ENCODE measurements around the gene DAPK3.

Gene DAPK3

DNA sequence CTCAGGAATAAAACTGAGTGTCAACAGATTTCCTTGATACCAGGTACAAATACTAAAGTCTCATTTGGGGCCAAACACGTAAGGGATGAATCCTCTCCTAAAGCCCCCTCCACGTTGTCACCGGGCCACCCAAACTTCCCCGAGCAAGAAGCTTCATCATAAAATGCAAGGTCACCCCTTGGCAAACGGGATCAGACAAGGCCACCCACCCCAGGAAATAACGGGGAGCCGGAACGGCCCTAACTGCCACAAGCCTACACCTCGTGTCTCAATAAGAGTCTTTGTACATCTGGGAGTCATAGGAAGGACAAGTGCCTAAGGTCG lies 13.6 kb upstream of the DAPK3 start:
- Mint-ChIP-seq H3K27me3 (no peaks in the 10 kb centered on the region), H3K4me3 (peak overlapping the region; percentile 93), H3K9me3 (no peaks in the 10 kb centered on the region), H3K4me1 (peaks cover 65% of the 10 kb centered on the region), H3K27ac (peak overlapping the region; percentile 92), H3K36me3 (peaks cover 53% of the 10 kb centered on the region)
- ATAC-seq, result no peak

GRCh38 chr19:3983936-3984583 lies 13.2 kb upstream of the DAPK3 start:
- peak; percentile 44 for ATAC-seq
- Mint-ChIP-seq H3K4me3 (peak overlapping the region; percentile 93), H3K27me3 (no peaks in the 10 kb centered on the region), H3K4me1 (peaks cover 65% of the 10 kb centered on the region), H3K9me3 (no peaks in the 10 kb centered on the region), H3K36me3 (peaks cover 58% of the 10 kb centered on the region), H3K27ac (peak overlapping the region; percentile 92)

DNA sequence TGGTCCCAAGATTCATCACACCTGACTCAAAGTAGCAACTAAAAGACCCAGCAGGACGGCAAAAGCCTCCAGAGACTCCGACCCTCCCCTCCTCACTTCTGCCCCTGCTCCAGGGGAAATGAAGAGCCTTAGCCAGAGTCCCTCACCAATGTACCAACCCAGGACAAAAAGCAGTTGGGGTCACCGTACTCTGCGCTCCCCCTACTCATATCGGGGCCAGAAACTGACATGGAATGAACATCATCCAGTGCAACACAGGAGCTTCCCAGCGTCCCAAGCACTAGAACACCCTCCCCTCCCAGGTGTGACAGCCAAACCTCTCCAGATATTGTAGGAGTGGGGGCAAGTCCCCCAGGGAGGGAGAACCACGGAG lies 12.6 kb upstream of the DAPK3 start:
- Mint-ChIP-seq H3K27me3 (no peaks in the 10 kb centered on the region), H3K36me3 (peaks cover 60% of the 10 kb centered on the region), H3K4me3 (peak overlapping the region; percentile 93), H3K4me1 (peaks cover 65% of the 10 kb centered on the region), H3K9me3 (no peaks in the 10 kb centered on the region), H3K27ac (peak overlapping the region; percentile 92)
- no peak for ATAC-seq

DNA sequence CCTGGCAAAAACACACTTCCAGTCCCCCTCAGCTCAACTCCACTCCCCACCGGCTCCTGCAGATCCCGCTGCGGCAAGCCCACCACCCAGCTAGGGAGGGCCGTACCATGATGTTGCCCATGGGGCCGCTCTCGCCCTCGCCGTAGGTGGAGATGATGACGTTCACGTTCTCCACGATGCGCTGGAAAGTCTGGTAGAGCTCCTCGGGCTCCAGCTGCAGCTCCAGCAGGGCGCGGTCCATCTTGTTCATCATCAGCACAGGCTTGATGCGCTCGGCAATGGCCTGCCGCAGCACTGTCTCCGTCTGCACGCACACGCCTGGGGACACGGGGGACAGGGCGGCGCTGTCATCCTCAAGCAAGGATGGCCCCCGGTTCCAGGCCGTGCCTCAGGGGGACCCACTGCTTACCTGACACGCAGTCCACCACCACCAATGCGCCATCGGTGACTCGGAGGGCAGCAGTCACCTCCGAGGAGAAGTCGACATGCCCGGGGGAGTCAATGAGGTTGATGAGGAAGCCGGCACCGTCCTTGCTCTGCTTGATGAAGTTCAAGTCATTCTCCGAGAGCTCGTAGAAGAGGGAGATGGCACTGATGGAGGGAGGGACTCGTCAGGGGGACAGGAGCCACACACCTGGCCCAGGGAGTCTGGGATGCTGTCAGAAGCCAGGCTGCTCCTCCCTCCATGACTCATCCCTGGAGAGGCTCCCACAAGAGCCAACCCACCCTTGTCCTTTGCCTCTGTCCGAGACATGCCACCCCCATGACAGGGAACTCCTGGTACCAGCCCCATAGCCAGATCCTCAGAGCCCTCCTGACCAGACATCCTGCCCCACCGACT lies 12.0 kb upstream of the DAPK3 start:
- no peak for ATAC-seq

DNA sequence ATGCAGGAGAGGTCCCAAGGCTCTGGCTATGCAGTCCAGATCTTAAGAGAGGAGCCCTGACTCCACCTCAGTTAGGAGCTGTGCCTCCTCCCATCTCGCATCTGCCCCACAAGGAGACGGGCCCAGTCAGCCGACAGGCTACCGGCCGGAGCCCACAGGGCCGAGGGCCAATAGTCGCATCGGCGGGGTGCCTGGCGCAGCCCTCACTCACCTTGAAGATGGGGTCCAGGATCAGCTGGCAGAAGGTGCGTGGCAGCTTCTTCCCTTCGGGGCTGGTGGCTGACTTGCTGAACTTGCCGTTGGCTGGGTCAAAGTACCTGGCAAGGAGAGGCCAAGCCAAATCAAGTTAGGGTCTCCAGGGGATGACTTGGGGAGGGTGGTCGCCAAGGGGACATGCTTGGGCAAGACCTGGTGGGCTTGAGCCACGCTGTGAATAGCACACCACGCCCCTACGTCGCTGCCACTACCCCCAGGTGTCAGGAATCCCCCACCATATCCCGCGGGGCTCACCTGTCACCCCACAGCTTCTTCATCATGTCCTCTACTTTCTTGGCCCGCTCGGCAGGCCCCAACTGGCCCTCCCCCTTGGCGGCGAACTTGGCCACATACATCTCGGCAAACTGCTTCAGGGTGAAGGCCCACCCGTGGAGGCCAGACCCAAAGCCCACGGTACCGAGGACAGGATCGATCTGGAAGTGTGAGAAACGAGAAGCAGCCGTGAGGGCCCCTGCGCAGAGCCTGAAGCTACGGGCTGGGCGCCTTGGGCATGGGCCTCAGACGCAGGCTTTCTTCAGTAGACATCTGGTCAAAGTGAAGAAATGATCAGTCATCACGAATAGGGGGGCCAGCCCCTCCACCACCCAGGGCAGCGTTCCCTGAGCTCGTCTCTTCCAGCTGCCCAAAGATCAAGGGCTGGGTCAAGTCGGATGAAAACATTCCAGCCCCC lies 11.1 kb upstream of the DAPK3 start:
- Mint-ChIP-seq H3K27ac (peak overlapping the region; percentile 92), H3K36me3 (peaks cover 74% of the 10 kb centered on the region), H3K27me3 (no peaks in the 10 kb centered on the region), H3K4me3 (peak overlapping the region; percentile 93), H3K9me3 (no peaks in the 10 kb centered on the region), H3K4me1 (peaks cover 73% of the 10 kb centered on the region)
- ATAC-seq, result no peak

More for the DNA sequence above, 12.0 kb upstream of the DAPK3 start:
- Mint-ChIP-seq H3K4me3 (peak overlapping the region; percentile 93), H3K36me3 (peaks cover 65% of the 10 kb centered on the region), H3K27ac (peak overlapping the region; percentile 92), H3K27me3 (no peaks in the 10 kb centered on the region), H3K9me3 (no peaks in the 10 kb centered on the region), H3K4me1 (peaks cover 70% of the 10 kb centered on the region)

DNA sequence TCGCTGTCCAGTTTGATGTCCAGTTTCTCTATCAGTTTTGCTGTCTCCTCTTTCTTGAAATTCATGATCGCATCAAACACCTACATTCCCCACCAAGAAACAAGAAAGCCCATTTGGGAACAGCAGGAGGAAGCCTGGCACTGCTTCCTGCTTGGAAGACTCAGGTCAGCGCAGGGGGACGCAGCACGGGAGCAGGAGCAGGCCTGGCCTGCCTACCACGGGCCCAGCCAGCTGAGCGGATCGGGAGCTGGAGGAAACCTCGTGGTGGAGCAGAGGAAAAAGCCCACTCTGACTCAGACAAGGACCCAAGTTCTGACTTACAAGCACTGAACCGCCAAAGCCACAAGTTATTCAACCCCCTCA lies 10.5 kb upstream of the DAPK3 start:
- Mint-ChIP-seq H3K9me3 (no peaks in the 10 kb centered on the region), H3K36me3 (peaks cover 81% of the 10 kb centered on the region), H3K27me3 (no peaks in the 10 kb centered on the region), H3K27ac (peak overlapping the region; percentile 92), H3K4me3 (no peak overlapping the region), H3K4me1 (peaks cover 71% of the 10 kb centered on the region)
- ATAC-seq, result no peak

DNA sequence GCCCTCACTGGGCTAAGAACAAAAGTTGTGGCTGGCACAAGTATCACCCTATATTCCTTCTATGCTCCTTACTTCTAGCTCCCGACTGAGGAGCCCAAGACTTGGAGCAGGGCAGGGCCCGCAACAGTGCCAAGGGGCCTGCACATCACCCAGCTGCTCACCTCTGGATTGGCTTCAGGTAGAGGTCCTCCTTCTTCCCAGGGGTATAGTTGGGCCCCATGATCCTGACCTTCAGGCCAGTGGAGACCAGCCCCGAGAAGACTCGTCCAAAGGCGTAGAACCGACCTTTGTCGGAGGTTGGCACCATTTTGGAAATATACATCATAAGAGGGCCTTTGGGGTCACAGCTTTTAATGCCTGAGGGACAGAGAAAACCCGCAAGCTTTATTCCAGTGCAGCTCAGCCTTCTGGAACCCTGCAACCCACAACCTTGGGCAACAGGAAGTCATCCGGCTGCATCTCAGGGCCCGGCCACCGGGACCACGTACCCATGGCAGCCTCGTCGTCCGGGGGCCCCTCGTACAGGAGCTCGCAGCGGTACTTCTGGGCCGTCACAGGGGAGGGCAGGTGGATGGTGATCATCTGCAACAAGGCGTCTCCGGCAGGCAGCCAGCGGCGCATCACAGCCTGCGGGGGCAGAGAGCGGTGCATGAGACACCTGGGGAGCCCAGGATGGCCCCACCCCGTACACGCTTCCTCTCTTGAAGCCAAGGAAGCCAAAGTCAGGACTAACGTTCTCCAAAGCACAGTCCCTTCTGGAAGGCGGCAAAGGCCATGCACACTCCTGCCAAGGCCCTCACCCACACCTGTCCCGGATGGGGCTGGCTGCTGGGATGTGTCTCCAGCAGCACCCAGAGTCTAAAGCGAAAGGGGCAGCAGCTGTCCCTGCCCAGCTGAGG lies 9.7 kb upstream of the DAPK3 start:
- H3K27me3 Mint-ChIP-seq, result no peaks in the 10 kb centered on the region
- peaks cover 88% of the 10 kb centered on the region for H3K36me3 Mint-ChIP-seq
- peaks cover 63% of the 10 kb centered on the region for H3K4me1 Mint-ChIP-seq
- no peak overlapping the region for H3K4me3 Mint-ChIP-seq
- no peak for ATAC-seq
- H3K9me3 Mint-ChIP-seq, result no peaks in the 10 kb centered on the region
- peak overlapping the region; percentile 92 for H3K27ac Mint-ChIP-seq

DNA sequence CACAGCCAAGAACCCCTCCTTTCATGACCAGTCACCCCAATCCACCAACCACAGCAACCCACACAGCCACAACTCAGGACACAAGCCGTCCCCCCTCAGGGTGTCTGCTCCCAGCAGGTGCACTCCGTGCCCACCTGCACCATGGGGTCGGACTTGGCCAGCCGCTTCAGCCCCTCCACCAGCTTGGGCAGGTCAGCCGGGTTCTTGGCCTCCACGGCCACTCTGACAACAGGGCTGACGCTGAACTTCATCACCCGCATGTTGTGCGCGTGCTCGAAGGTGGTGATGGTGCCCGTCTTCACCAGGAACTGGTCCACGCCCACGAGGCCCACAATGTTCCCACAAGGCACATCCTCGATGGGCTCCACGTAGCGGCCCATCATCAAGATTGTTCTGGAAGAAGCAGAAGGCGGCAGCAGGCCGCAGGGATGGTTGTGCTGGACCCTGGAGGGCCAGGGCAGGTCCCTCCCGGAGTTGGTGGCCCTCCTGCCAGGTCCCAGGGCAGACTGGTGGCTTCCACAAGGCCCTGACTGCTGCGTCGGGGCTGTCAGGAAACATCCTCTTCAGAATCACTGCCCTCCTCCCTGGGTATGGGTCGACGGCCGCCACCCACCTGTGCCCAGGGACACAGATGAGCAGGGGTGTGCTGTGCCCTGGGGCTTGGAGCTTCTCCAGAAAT lies 8.9 kb upstream of the DAPK3 start:
- no peak overlapping the region for H3K27ac Mint-ChIP-seq
- no peak overlapping the region for H3K4me3 Mint-ChIP-seq
- peaks cover 61% of the 10 kb centered on the region for H3K4me1 Mint-ChIP-seq
- no peaks in the 10 kb centered on the region for H3K9me3 Mint-ChIP-seq
- no peaks in the 10 kb centered on the region for H3K27me3 Mint-ChIP-seq
- no peak for ATAC-seq
- H3K36me3 Mint-ChIP-seq, result peaks cover 86% of the 10 kb centered on the region

- Mint-ChIP-seq H3K27me3 (no peaks in the 10 kb centered on the region), H3K36me3 (peaks cover 80% of the 10 kb centered on the region), H3K4me1 (peaks cover 56% of the 10 kb centered on the region), H3K9me3 (no peaks in the 10 kb centered on the region), H3K27ac (no peak overlapping the region), H3K4me3 (no peak overlapping the region)
- no peak for ATAC-seq
Observed at GRCh38 chr19:3979289-3979673, 8.4 kb upstream of the DAPK3 start.

DNA sequence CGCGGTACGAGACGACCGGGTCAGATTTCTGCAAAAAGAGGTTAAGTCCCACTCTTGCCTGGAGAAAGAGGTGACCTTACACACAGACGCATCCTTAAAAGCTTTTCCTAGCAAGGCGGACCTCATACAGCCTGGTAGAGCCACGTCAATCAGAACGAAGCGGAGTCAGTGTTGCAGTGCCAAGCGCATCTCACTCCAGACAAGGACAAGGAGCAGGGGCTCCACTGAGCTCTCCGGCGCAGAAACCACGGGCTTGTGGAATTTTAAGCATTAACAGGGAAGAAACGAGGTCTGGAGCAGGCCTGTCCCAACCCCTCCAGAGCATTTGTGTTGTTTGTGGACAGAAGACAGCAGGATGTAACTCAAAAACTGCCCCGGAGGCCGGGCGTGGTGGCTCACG lies 7.2 kb upstream of the DAPK3 start:
- Mint-ChIP-seq H3K36me3 (peaks cover 69% of the 10 kb centered on the region), H3K9me3 (no peaks in the 10 kb centered on the region), H3K4me1 (peaks cover 45% of the 10 kb centered on the region), H3K27ac (no peak overlapping the region), H3K4me3 (no peak overlapping the region), H3K27me3 (no peaks in the 10 kb centered on the region)
- ATAC-seq, result no peak

DNA sequence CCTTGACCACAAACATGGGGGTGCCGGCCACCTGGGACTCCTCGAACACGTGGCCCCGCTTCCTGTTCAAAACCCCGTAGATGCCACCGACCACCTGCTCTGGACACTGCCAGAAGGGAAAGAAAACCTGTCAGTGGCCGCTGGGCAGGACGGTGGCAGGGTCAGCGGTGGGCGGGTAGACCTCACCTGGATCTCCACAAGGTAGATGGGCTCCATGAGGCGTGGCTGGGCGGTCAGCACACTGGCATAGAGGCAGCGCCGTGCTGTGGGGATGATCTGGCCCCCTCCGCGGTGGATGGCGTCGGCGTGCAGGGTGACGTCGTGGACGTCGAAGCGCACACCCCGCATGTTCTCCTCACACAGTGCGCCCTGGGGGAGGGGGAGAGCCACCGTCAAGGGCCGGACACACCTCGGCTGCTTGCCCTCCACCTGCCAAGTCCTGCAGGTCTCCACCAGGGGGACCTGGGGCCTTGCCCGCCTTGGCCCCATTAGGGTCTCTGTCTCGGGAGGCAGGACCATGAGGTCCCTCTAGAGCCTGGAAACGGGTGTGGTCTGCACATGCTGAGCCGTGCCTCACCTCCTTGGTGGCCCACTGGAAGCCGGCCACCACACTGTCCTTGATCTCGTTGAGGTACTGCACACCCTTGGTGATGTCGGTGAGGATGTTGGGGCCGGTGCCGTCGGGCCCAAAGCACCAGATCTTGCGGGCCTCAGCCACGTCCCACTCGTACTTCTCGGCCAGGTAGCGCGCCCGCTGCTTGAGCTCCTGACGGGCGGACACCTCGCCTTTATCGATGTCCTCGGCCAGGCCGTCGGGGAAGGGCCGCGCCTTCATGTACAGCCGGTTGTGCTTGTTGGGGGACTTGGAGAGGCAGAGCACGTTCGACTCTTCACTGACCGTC lies 6.6 kb upstream of the DAPK3 start:
- peaks cover 38% of the 10 kb centered on the region for H3K4me1 Mint-ChIP-seq
- H3K27me3 Mint-ChIP-seq, result no peaks in the 10 kb centered on the region
- H3K27ac Mint-ChIP-seq, result no peak overlapping the region
- no peak for ATAC-seq
- H3K9me3 Mint-ChIP-seq, result no peaks in the 10 kb centered on the region
- no peak overlapping the region for H3K4me3 Mint-ChIP-seq
- peaks cover 63% of the 10 kb centered on the region for H3K36me3 Mint-ChIP-seq

- H3K4me1 Mint-ChIP-seq, result peaks cover 33% of the 10 kb centered on the region
- H3K36me3 Mint-ChIP-seq, result peaks cover 54% of the 10 kb centered on the region
- no peak overlapping the region for H3K4me3 Mint-ChIP-seq
- no peaks in the 10 kb centered on the region for H3K27me3 Mint-ChIP-seq
- H3K27ac Mint-ChIP-seq, result no peak overlapping the region
- no peak for ATAC-seq
- no peaks in the 10 kb centered on the region for H3K9me3 Mint-ChIP-seq
Observed at GRCh38 chr19:3976495-3977241, 5.8 kb upstream of the DAPK3 start.

DNA sequence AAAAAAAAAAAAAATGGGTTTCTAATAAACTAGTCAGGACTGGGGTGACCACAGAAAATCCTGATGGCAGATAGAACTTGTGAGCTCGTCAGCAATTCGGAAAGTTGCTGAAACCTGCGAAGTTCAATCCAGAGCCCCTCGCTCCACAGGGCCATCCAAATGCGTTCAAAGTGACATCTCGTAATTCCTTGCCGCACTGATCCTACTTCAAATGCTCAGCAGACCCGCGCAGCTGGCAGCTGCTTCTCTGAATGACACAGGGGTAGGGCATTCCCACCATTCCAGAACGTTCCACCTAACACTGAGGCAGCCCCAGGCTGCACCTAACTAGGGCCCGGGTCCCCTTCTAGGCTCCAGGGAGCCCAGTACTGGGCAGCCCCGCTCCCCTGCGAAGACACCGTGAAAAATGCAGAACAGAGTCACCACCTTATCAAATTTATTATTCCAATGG lies 4.8 kb upstream of the DAPK3 start:
- no peak for ATAC-seq
- peaks cover 46% of the 10 kb centered on the region for H3K36me3 Mint-ChIP-seq
- no peaks in the 10 kb centered on the region for H3K27me3 Mint-ChIP-seq
- peaks cover 30% of the 10 kb centered on the region for H3K4me1 Mint-ChIP-seq
- H3K27ac Mint-ChIP-seq, result no peak overlapping the region
- H3K4me3 Mint-ChIP-seq, result no peak overlapping the region
- H3K9me3 Mint-ChIP-seq, result no peaks in the 10 kb centered on the region

All from stimulated activated memory B cell treated with anti-CD40 and anti-IgM and Interleukin-4, amounts not matched to agents 10 μg/mL and 1 μg/mL and 100 μg/mL, for 72 hours (primary cell).